Keratinocyte (primary cell): ENCODE results near the gene FAM163A.

ENCODE experiments used
- CTCF ChIP-seq, 3 experiments: IDR thresholded peaks in 1 of 3; conservative IDR thresholded peaks in 1 of 3; optimal IDR thresholded peaks in 1 of 3; 2 replicates in 2 of 3; 3 replicates in 1 of 3; pipeline versions ENCODE3 to v1.5.1; 2011; ENCODE audit warnings: low read length in 3 of 3, mild to moderate bottlenecking in 3 of 3, moderate library complexity in 2 of 3, control low read depth in 1 of 3, inconsistent platforms in 1 of 3; ENCODE audit not compliant: insufficient read depth in 2 of 3; ENCODE audit errors: extremely low read depth in 1 of 3
- EZH2 ChIP-seq: IDR thresholded peaks from one replicate; pipeline ENCODE4 v1.6.1; 2012; ENCODE audit warnings: inconsistent platforms, mild to moderate bottlenecking, low read length, moderate library complexity

DNA sequence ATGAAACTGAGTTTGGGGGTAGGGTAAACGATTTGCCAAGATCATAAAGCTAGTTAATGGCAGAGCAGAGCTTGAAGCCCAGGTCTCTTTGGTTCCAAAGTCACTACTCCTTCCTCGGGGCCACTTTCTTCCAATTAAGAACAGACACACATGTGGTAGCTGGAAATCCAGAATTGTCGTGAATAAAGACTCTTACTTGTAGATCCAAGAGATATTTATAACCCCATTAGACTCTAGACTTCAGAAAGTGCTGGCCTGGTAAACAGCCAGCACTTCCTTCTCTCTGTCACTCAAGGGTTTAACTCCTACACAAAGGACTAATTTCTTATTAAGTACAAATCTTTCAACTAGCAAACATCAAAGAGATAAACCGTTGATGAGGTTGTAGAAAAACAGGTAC lies 2.7 kb downstream of the FAM163A start:
- TF ChIP-seq CTCF (optimal IDR thresholded peaks at IDR 0.05 in 1 of 3, IDR thresholded peaks at IDR 0.05 in 1 of 3, conservative IDR thresholded peaks at IDR 0.05 in 1 of 3; ENCODE audit: extremely low read depth in 1 of 3, insufficient read depth in 2 of 3, low read length in 3 of 3) (no peak), EZH2 (no peak)
